Coronary artery (tissue), 2 donors: Measurements from ENCODE around the gene FAH.

ENCODE experiments used
- DNase-seq: peaks from one replicate; pipeline ENCODE4 v3.0.0-alpha.2; 2017; ENCODE audit warnings: low spot score
- H3K27ac ChIP-seq, 2 donors: fragments of 200-600 bp; sonication (generic); one replicate each; pipeline ENCODE4 v1.5.1; 2016 to 2019
- H3K4me3 ChIP-seq: fragments of 200-600 bp; sonication (generic); 2 replicates; pipeline ENCODE4 v1.5.1; 2016; ENCODE audit warnings: mild to moderate bottlenecking, moderate library complexity
- CTCF ChIP-seq: fragments of 200-600 bp; sonication (generic); IDR thresholded peaks from one replicate; pipeline ENCODE4 v1.5.1; 2019; ENCODE audit warnings: antibody characterized with exemption

Gene FAH

GRCh38 chr15:80162059-80162554, 9.3 kb downstream of the FAH start:
- DNase-seq, result peak; percentile 28
- no peak for TF ChIP-seq CTCF
- H3K4me3 ChIP-seq, result no peak overlapping the region
- no peak overlapping the region for H3K27ac ChIP-seq

GRCh38 chr15:80163217-80163616, 10.4 kb downstream of the FAH start:
- TF ChIP-seq CTCF, result no peak
- Histone ChIP-seq H3K27ac (no peak overlapping the region), H3K4me3 (no peak overlapping the region)
- peak; percentile 38 for DNase-seq

- Histone ChIP-seq H3K4me3 (no peak overlapping the region), H3K27ac (no peak overlapping the region)
- TF ChIP-seq CTCF, result no peak
- DNase-seq, result no peak
These were observed 11.1 kb downstream of the FAH start for GRCh38 chr15:80163897-80164296.

- Histone ChIP-seq H3K4me3 (no peak overlapping the region), H3K27ac (no peak overlapping the region)
- DNase-seq, result no peak
- no peak for TF ChIP-seq CTCF
These were observed 15.1 kb downstream of the FAH start for GRCh38 chr15:80167936-80168335.

GRCh38 chr15:80168421-80168820, 15.6 kb downstream of the FAH start:
- no peak overlapping the region for H3K27ac ChIP-seq
- no peak for DNase-seq
- no peak overlapping the region for H3K4me3 ChIP-seq
- no peak for TF ChIP-seq CTCF

- Histone ChIP-seq H3K27ac (no peak overlapping the region), H3K4me3 (no peak overlapping the region)
- no peak for TF ChIP-seq CTCF
- DNase-seq, result no peak
These were observed 17.1 kb downstream of the FAH start for GRCh38 chr15:80169768-80170357.

- DNase-seq, result no peak
- no peak overlapping the region for H3K4me3 ChIP-seq
- no peak for TF ChIP-seq CTCF
- no peak overlapping the region for H3K27ac ChIP-seq
These were observed 17.8 kb downstream of the FAH start for GRCh38 chr15:80170596-80170995.
